Heart right ventricle (tissue), 16 donors: ENCODE results near the gene PCCB. TPM values are rescaled to one million over a fixed set of nuclear protein-coding genes. Genes with fewer than 3 reads are reported as not detected.

Source experiments
- ATAC-seq, 8 donors: fragments of 200-7000 bp; cut with Tn5 transposase; one replicate each; pipeline ENCODE4 v1.9.1; 2020; ENCODE audit warnings: mild to moderate bottlenecking in 8 of 8, moderate library complexity in 8 of 8, moderate number of reproducible peaks in 1 of 8
- DNase-seq, 2 donors: peaks; one replicate each; pipeline ENCODE4 v3.0.0-alpha.2; 2020
- H3K27ac ChIP-seq, 10 donors: fragments of 200-600 bp; sonication (generic) in 2 of 10; one replicate each; pipeline versions ENCODE4 v1.5.0 to v1.8.0; 2020 to 2022; ENCODE audit warnings: mild to moderate bottlenecking in 3 of 10
- H3K27me3 ChIP-seq, 7 donors: fragments of 200-600 bp; one replicate each; pipeline ENCODE4 v1.8.0; 2021 to 2022; ENCODE audit warnings: mild to moderate bottlenecking in 2 of 7
- H3K36me3 ChIP-seq, 9 donors: fragments of 200-600 bp; sonication (generic) in 1 of 9; one replicate each; pipeline versions ENCODE4 v1.5.0 to v1.8.0; 2020 to 2022; ENCODE audit warnings: mild to moderate bottlenecking in 2 of 9
- H3K4me1 ChIP-seq, 9 donors: fragments of 200-600 bp; sonication (generic) in 1 of 9; one replicate each; pipeline versions ENCODE4 v1.5.0 to v1.8.0; 2020 to 2022; ENCODE audit warnings: mild to moderate bottlenecking in 4 of 9
- H3K4me3 ChIP-seq, 10 donors: fragments of 200-600 bp; sonication (generic) in 2 of 10; one replicate each; pipeline versions ENCODE4 v1.5.0 to v1.8.0; 2020 to 2022; ENCODE audit warnings: mild to moderate bottlenecking in 7 of 10, moderate library complexity in 2 of 10
- H3K9me3 ChIP-seq, 11 donors: fragments of 200-600 bp in 10 of 11; sonication (generic) in 2 of 11; one replicate each; pipeline versions ENCODE4 v1.5.0 to v1.8.0; 2013 to 2022; ENCODE audit warnings: mild to moderate bottlenecking in 2 of 11, control low read depth in 1 of 11, moderate library complexity in 1 of 11
- CTCF ChIP-seq, 9 donors: fragments of 200-600 bp; sonication (generic) in 2 of 9; IDR thresholded peaks; one replicate each; pipeline versions ENCODE4 v1.5.0 to v1.8.0; 2021 to 2022; ENCODE audit warnings: antibody characterized with exemption in 9 of 9, mild to moderate bottlenecking in 5 of 9, moderate library complexity in 1 of 9
- WGBS, 2 donors: extraction: QIAGEN DNeasy Blood & Tissue Kit; methylation state at CpG; one replicate each; pipeline ENCODE4 v1.1.7; 2013; ENCODE audit warnings: inconsistent platforms in 1 of 2; 5-methylcytosine and 5-hydroxymethylcytosine counted together
- intact Hi-C, 10 donors: fragments of 100-400 bp; cut with DNase I; formaldehyde crosslinking; loops; one replicate each; pipeline versions ENCODE4 v1.11.1 to v1.14.2; 2022
- polyA plus RNA-seq, 2 donors: library from polyadenylated mRNA; stranded (reverse); fragments of 200-250 nt; gene quantifications; one replicate each; pipeline ENCODE4 v1.2.3, GENCODE V29; 2013
- total RNA-seq, 10 donors: library from RNA; stranded (reverse); fragmentation: NEBNext Ultra II Directional in 3 of 10; extraction: Animal tissue kit (Norgen Biotek cat#: 25700) in 3 of 10; gene quantifications; one replicate each; pipeline versions ENCODE4 v1.2.1 to v1.2.4, GENCODE V29; 2021 to 2023
- donor health status: Arrhythmogenic right ventricular cardiomyopathy.
- donor health status: ischemic (EF 13 %, LVEDD 7.1; RV severe dilation, severe dysfunction).
- donor health status: healthy with polysubstance abuse.
- donor health status: DM: no; HTN: yes; CAD: no.
- donor health status: DM: no; HTN: no; CAD: no.
- donor health status: ischemic (EF 25% LVEDD 6.9; RV normal size, moderate dysfunction).
- donor health status: ischemic (EF 25% LVEDD 5.7; RV mildly dilated, moderate dysfunction).
- donor health status: healthy.
- donor health status: DM: yes; HTN: yes; CAD: no.
- donor health status: Ischemic cardiomyopathy.
- donor health status: ischemic (EF 35%, LVEDD 5.7; RV mildly dilated, moderate dysfunction).
- donor health status: nonischemic (EF 11% LVEDD 7.7; RV severe dilation, severe dysfunction).
- donor health status: DM: yes; HTN: yes; CAD: no.
- donor health status: PGD.
- donor health status: ischemic (EF 29% LVEDD 5.4; RV normal size, mild dysfunction).
- donor health status: nonischemic (EF 23%, LVEDD 6.1; RV moderate dilation, normal function).

The PCCB gene
- total and polyA plus RNA-seq, 12 donors, result 17.2 to 163 (median 116) TPM

- WGBS, 2 donors, result 75 to 77% methylated on average over 5 of the region's 5 CpGs
- Histone ChIP-seq H3K4me3 (no peak overlapping the region), H3K4me1 (no peaks in the 10 kb centered on the region), H3K9me3 (no peaks in the 10 kb centered on the region), H3K36me3 (peaks cover 0 to 98% (median 25%) of the 10 kb centered on the region in 9 donors), H3K27ac (no peak overlapping the region), H3K27me3 (no peaks in the 10 kb centered on the region)
- intact Hi-C loops, result no loop called here
- no peak for ATAC-seq
- no peak for DNase-seq
- TF ChIP-seq CTCF (IDR thresholded peaks at IDR 0.05), result no peak
Observed at GRCh38 chr3:136296960-136297359, 46.8 kb downstream of the PCCB start.

DNA sequence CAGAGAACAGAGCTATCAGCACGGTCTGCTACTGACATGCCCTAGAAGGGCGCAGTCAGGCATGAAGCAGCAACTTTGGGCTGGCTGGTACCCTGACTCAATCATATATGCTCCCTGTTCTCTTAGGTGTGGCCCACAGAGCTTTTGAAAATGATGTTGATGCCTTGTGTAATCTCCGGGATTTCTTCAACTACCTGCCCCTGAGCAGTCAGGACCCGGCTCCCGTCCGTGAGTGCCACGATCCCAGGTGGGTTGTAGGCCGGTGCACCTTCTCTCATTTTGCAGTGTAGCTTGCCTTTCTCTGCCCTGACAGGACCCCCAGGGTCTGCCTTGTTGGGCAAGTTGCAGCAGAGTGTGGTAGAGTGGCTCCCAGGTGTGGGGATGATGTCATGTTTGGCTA, 47.7 kb downstream of the PCCB start:
- 97 to 98% methylated on average over 8 of the region's 8 CpGs for WGBS, 2 donors
- intact Hi-C loops, result no loop called here
- Histone ChIP-seq H3K27me3 (no peaks in the 10 kb centered on the region), H3K27ac (no peak overlapping the region), H3K36me3 (peaks cover 0 to 92% (median 25%) of the 10 kb centered on the region in 9 donors), H3K4me1 (no peaks in the 10 kb centered on the region), H3K4me3 (no peak overlapping the region), H3K9me3 (no peaks in the 10 kb centered on the region)
- ATAC-seq, result no peak
- no peak for TF ChIP-seq CTCF (IDR thresholded peaks at IDR 0.05)
- DNase-seq, result no peak

GRCh38 chr3:136300444-136300843, 50.3 kb downstream of the PCCB start:
- no peak for ATAC-seq
- Histone ChIP-seq H3K4me3 (no peak overlapping the region), H3K36me3 (peaks cover 0 to 66% (median 15%) of the 10 kb centered on the region in 9 donors), H3K27ac (no peak overlapping the region), H3K4me1 (no peaks in the 10 kb centered on the region), H3K27me3 (no peaks in the 10 kb centered on the region), H3K9me3 (no peaks in the 10 kb centered on the region)
- intact Hi-C loops, result no loop called here
- DNase-seq, result no peak
- TF ChIP-seq CTCF (IDR thresholded peaks at IDR 0.05), result no peak
- 92 to 93% methylated on average over 2 of the region's 2 CpGs for WGBS, 2 donors

GRCh38 chr3:136305879-136306278, 55.7 kb downstream of the PCCB start:
- intact Hi-C loops, result loop anchor here in 1 of 10 donors (5.0 kb wide), 1 partner anchor 441 kb away; no protein-coding TSS in a partner anchor
- Histone ChIP-seq H3K9me3 (peaks cover 0 to 10% (median 0%) of the 10 kb centered on the region in 11 donors), H3K36me3 (peaks cover 0 to 45% (median 8%) of the 10 kb centered on the region in 9 donors), H3K27me3 (no peaks in the 10 kb centered on the region), H3K27ac (no peak overlapping the region), H3K4me1 (no peaks in the 10 kb centered on the region), H3K4me3 (no peak overlapping the region)
- no peak for ATAC-seq
- peak in 4 of 9 donors; percentile 22 to 46 (median 28) for TF ChIP-seq CTCF (IDR thresholded peaks at IDR 0.05)
- DNase-seq, result no peak
- 74% methylated on average over 1 of the region's 1 CpG; no CpG with 5 or more reads in 1 of the 2 donors for WGBS, 2 donors
